Gastroesophageal sphincter (tissue), 4 donors: ENCODE measurements around the gene TMEM117. TPM values are rescaled to one million over a fixed set of nuclear protein-coding genes. Genes with fewer than 3 reads are reported as not detected.
"Not testable (repeated sequence)": the region's sequence is repeated elsewhere in the genome, so short reads cannot be mapped to it uniquely, and the experiment has no call there.

ENCODE experiments used
- ATAC-seq: fragments of 150-250 bp; one replicate; pipeline ENCODE4 v1.9.1; 2016; ENCODE audit warnings: mild to moderate bottlenecking, moderate library complexity
- H3K27ac ChIP-seq, 4 donors: fragments of 200-600 bp; sonication (generic) in 3 of 4; 1 replicate in 3 of 4; 2 replicates in 1 of 4; pipeline ENCODE4 v1.5.1; 2016 to 2019
- H3K27me3 ChIP-seq: fragments of 200-600 bp; sonication (generic); one replicate; pipeline ENCODE4 v1.5.1; 2019
- H3K36me3 ChIP-seq, 2 donors: fragments of 200-600 bp; sonication (generic); one replicate each; pipeline ENCODE4 v1.5.1; 2019; ENCODE audit warnings: control low read depth in 1 of 2
- H3K4me1 ChIP-seq, 3 donors: fragments of 200-600 bp; sonication (generic); 1 replicate in 2 of 3; 2 replicates in 1 of 3; pipeline ENCODE4 v1.5.1; 2016 to 2019; ENCODE audit warnings: control low read depth in 2 of 3
- H3K4me3 ChIP-seq, 2 donors: fragments of 200-600 bp; sonication (generic); one replicate each; pipeline ENCODE4 v1.5.1; 2019; ENCODE audit warnings: mild to moderate bottlenecking in 1 of 2, moderate library complexity in 1 of 2
- H3K9me3 ChIP-seq, 3 donors: fragments of 200-600 bp; sonication (generic); one replicate each; pipeline ENCODE4 v1.5.1; 2017 to 2019; ENCODE audit warnings: control low read depth in 2 of 3
- EP300 ChIP-seq: sonication (generic); formaldehyde crosslinking; IDR thresholded peaks from one replicate; pipeline ENCODE4 v1.6.1; 2017; ENCODE audit warnings: antibody characterized with exemption, mild to moderate bottlenecking
- POLR2A ChIP-seq, 2 donors: fragments of 450-650 bp; IDR thresholded peaks; one replicate each; pipeline ENCODE4 v1.6.1; 2017; ENCODE audit warnings: antibody characterized with exemption in 2 of 2, mild to moderate bottlenecking in 2 of 2, moderate library complexity in 1 of 2
- POLR2AphosphoS5 ChIP-seq: sonication (generic); formaldehyde crosslinking; IDR thresholded peaks from one replicate; pipeline ENCODE4 v1.6.1; 2017; ENCODE audit warnings: antibody characterized with exemption
- WGBS, 2 donors: methylation state at CpG; one replicate each; pipeline ENCODE4 v1.1.5; 2018; ENCODE audit warnings: low coverage in 1 of 2; 5-methylcytosine and 5-hydroxymethylcytosine counted together
- total RNA-seq, 4 donors: library from RNA; depleted of rRNA; stranded (reverse); fragments of >200 nt; gene quantifications; one replicate each; pipeline ENCODE4 v1.1.0, GENCODE V29; 2016
- TF ChIP-seq, protein P1 (sequence below), 4 experiments: fragments of 200-600 bp in 2 of 4; fragments of 450-650 bp in 2 of 4; sonication (generic) in 1 of 4; IDR thresholded peaks; one replicate each; pipeline ENCODE4 v1.5.1; 2017 to 2019; ENCODE audit warnings: antibody characterized with exemption in 4 of 4, mild to moderate bottlenecking in 2 of 4, moderate library complexity in 2 of 4

TMEM117 gene
- total RNA-seq, 4 donors from 2014 or later = 7.8 to 21.5 (median 12.3) TPM

DNA sequence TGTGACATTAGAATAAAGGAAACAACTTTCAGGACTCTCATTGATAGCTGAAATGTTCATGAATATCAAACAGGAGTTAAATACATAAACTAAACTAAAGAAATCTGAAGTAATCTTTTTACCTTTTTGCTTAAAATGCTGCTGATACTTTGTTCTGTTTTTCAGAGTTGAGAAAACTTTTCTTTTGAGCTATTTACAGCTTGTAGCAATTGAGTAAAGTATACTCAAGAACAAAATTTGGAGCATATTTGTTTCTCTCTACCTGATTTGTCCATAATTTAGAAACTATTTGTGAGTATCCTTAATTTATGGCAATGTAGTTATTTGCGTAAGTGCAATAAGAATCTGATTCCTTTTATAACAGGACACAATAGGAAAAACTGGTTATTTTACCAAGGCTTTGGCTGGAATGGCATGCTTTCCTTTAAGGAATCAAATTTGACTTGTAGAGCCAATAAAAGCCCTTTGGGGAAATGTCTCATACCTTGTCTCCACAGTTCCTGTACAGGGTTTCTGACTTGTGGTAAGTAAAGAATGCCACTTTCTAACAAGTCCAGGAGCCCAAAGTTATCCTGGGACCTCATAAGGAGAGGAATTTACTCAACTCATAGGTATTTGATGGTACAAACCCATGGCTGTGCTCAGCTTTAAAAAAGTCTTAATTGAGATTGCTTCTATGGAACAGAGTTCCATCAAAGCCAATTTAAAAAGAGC lies 195.7 kb downstream of the TMEM117 start:
- no peaks in the 10 kb centered on the region for H3K4me1 ChIP-seq
- H3K36me3 ChIP-seq = no peaks in the 10 kb centered on the region
- H3K9me3 ChIP-seq = no peaks in the 10 kb centered on the region
- H3K27ac ChIP-seq = no peak overlapping the region
- ATAC-seq = no peak
- H3K27me3 ChIP-seq = no peaks in the 10 kb centered on the region
- TF ChIP-seq POLR2AphosphoS5 (no peak), EP300 (no peak), POLR2A (IDR thresholded peaks at IDR 0.05) (no peak)
- TF ChIP-seq, protein P1, sequence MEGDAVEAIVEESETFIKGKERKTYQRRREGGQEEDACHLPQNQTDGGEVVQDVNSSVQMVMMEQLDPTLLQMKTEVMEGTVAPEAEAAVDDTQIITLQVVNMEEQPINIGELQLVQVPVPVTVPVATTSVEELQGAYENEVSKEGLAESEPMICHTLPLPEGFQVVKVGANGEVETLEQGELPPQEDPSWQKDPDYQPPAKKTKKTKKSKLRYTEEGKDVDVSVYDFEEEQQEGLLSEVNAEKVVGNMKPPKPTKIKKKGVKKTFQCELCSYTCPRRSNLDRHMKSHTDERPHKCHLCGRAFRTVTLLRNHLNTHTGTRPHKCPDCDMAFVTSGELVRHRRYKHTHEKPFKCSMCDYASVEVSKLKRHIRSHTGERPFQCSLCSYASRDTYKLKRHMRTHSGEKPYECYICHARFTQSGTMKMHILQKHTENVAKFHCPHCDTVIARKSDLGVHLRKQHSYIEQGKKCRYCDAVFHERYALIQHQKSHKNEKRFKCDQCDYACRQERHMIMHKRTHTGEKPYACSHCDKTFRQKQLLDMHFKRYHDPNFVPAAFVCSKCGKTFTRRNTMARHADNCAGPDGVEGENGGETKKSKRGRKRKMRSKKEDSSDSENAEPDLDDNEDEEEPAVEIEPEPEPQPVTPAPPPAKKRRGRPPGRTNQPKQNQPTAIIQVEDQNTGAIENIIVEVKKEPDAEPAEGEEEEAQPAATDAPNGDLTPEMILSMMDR (IDR thresholded peaks at IDR 0.05) = no peak
- H3K4me3 ChIP-seq = no peak overlapping the region
- WGBS, 2 donors = 86 to 100% methylated on average over 1 of the region's 1 CpG

DNA sequence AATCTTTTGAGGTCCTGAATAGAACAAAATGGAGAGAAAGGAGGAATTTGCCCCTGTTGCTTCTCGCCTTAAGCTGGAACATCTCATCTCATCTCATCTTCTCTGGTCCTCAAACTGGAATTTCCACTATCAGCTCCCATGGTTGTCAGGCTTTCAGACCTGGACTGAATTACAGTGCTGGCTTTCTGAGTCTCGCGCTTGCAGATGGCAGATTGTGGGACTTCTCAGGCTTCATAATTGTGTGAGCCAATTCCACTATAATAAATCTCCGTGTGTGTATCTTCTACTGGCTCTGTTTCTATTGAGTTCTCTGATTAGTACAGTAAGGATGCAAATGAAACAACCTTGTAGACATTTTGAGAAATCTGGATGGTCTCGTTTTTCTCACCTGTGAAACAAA lies 199.0 kb downstream of the TMEM117 start:
- WGBS, 2 donors = 86 to 93% methylated on average over 3 to 5 of the region's 5 CpGs
- no peak for TF ChIP-seq POLR2A (IDR thresholded peaks at IDR 0.05)
- TF ChIP-seq, protein P1 (IDR thresholded peaks at IDR 0.05) = no peak
- no peak for TF ChIP-seq POLR2AphosphoS5
- TF ChIP-seq EP300 = no peak
- ATAC-seq = no peak

DNA sequence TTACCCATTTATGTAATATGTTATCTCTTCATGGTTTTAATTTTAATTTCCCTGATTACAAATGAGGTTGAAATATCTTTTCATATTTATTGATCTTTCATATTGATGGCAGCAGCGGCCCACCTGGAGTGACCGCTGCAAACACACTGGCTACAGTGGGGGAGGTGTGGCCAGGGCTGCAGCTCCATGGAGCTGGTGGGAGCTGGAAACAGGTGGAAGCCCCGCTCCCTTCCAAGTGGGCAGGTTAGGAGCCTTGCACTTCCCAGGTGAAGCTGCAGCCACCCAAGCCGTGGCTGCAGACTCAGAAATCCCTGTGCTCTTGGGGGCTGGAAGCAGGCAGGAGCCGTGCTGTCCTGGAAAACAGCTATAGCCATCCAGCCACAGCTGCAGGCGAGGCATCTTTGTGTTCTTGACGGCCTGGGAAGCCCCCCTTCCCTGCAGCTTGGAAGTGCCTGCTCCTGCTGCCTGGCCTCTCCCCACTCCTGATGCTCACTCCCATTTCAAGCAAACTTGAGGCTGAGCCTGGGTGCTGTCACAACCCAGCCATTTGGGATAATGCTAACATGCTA lies 201.1 kb downstream of the TMEM117 start:
- WGBS, 2 donors = 94 to 100% methylated on average over 2 of the region's 7 CpGs
- no peak for ATAC-seq

More for the DNA sequence above, 199.0 kb downstream of the TMEM117 start:
- Histone ChIP-seq H3K27me3 (no peaks in the 10 kb centered on the region), H3K4me1 (no peaks in the 10 kb centered on the region), H3K36me3 (no peaks in the 10 kb centered on the region), H3K4me3 (no peak overlapping the region), H3K9me3 (no peaks in the 10 kb centered on the region), H3K27ac (no peak overlapping the region)

DNA sequence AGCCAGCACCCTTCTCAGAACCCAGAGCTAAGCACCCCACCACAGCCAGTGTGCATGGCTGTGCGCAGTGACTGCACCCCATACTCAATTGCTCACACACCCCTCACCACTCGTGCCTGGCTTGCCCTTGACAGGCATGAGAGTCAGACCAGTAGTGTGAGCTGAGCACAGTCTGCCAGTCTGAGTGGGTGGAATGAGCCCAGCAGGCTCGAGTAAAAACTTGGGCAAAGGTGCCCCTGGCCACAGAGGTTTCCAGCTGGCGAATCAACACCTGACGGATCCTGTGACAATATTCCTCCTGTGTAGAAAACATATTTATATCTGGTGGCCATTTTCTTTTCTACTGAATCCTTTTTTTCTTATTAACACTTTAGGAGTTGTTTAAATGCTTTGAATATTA lies 202.5 kb downstream of the TMEM117 start:
- WGBS, 2 donors = 82 to 87% methylated on average over 3 of the region's 5 CpGs
- no peaks in the 10 kb centered on the region for H3K9me3 ChIP-seq
- H3K4me1 ChIP-seq = no peaks in the 10 kb centered on the region
- no peak for ATAC-seq
- H3K27me3 ChIP-seq = no peaks in the 10 kb centered on the region
- TF ChIP-seq POLR2AphosphoS5 = no peak
- TF ChIP-seq EP300 = no peak
- TF ChIP-seq, protein P1 (IDR thresholded peaks at IDR 0.05) = no peak
- TF ChIP-seq POLR2A (IDR thresholded peaks at IDR 0.05) = no peak
- no peak overlapping the region for H3K27ac ChIP-seq
- H3K4me3 ChIP-seq = no peak overlapping the region
- H3K36me3 ChIP-seq = no peaks in the 10 kb centered on the region

More for the DNA sequence above, 201.1 kb downstream of the TMEM117 start:
- H3K27me3 ChIP-seq = no peaks in the 10 kb centered on the region
- H3K4me3 ChIP-seq = no peak overlapping the region
- no peaks in the 10 kb centered on the region for H3K9me3 ChIP-seq
- H3K4me1 ChIP-seq = no peaks in the 10 kb centered on the region
- H3K27ac ChIP-seq = no peak overlapping the region
- no peaks in the 10 kb centered on the region for H3K36me3 ChIP-seq
- TF ChIP-seq EP300 (no peak), POLR2AphosphoS5 (no peak), POLR2A (IDR thresholded peaks at IDR 0.05) (no peak)
- TF ChIP-seq, protein P1 (IDR thresholded peaks at IDR 0.05) = no peak

DNA sequence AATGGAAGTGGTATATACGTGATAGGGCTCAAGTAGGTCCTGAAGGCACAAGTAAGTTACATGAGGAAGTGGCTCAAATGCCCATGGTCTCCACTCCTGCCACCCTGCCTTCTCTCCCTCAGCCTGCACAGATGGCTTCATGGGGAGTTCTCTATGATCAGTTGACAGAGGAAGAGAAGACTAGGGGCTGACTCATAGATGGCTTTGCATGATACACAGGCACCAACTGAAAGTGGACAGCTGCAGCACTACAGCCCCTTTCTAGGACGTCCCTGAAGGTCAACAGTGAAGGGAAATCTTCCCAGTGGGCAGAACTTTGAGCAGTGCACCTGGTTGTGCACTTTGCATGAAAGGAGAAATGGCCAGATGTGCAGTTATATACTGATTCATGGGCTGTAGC lies 208.6 kb downstream of the TMEM117 start:
- ATAC-seq, H3K9me3 ChIP-seq, H3K4me3 ChIP-seq, H3K27ac ChIP-seq, H3K27me3 ChIP-seq, H3K36me3 ChIP-seq, H3K4me1 ChIP-seq: not testable (repeated sequence)
- no CpG with 5 or more reads among the region's 2 CpGs for WGBS, 2 donors
